Mucosa of stomach (tissue), 1 donor: ENCODE results near the gene TRIM63.

ENCODE experiments used
- H3K27me3 ChIP-seq: one replicate; pipeline ENCODE4 v1.7.0; 2013; ENCODE audit warnings: mild to moderate bottlenecking, low read length; ENCODE audit not compliant: control insufficient read depth, insufficient read depth
- H3K36me3 ChIP-seq: one replicate; pipeline ENCODE4 v1.7.0; 2013; ENCODE audit warnings: low read length; ENCODE audit not compliant: control insufficient read depth, insufficient read depth
- H3K4me1 ChIP-seq: one replicate; pipeline ENCODE4 v1.7.0; 2013; ENCODE audit warnings: mild to moderate bottlenecking, low read length; ENCODE audit not compliant: control insufficient read depth, insufficient read depth
- H3K4me3 ChIP-seq: one replicate; pipeline ENCODE4 v1.7.0; 2013; ENCODE audit warnings: low read length
- H3K9ac ChIP-seq: one replicate; pipeline ENCODE4 v1.7.0; 2013; ENCODE audit warnings: mild to moderate bottlenecking, low read length, moderate library complexity
- H3K9me3 ChIP-seq: one replicate; pipeline ENCODE4 v1.7.0; 2013; ENCODE audit warnings: mild to moderate bottlenecking, low read length, moderate library complexity; ENCODE audit not compliant: control insufficient read depth
- donor health status: Pancreatic carcinoma.

The TRIM63 gene

GRCh38 chr1:26082020-26082350 is 14.6 kb upstream of the TRIM63 start:
- Histone ChIP-seq H3K36me3 (no peaks in the 10 kb centered on the region), H3K9me3 (no peaks in the 10 kb centered on the region), H3K9ac (no peak overlapping the region), H3K4me3 (no peak overlapping the region), H3K4me1 (peaks cover 15% of the 10 kb centered on the region), H3K27me3 (no peaks in the 10 kb centered on the region)

GRCh38 chr1:26081267-26082019 is 14.0 kb upstream of the TRIM63 start:
- no peaks in the 10 kb centered on the region for H3K36me3 ChIP-seq
- peaks cover 15% of the 10 kb centered on the region for H3K4me1 ChIP-seq
- no peaks in the 10 kb centered on the region for H3K9me3 ChIP-seq
- H3K9ac ChIP-seq = no peak overlapping the region
- no peaks in the 10 kb centered on the region for H3K27me3 ChIP-seq
- H3K4me3 ChIP-seq = no peak overlapping the region

- peaks cover 26% of the 10 kb centered on the region for H3K4me1 ChIP-seq
- no peak overlapping the region for H3K9ac ChIP-seq
- H3K36me3 ChIP-seq = no peaks in the 10 kb centered on the region
- no peaks in the 10 kb centered on the region for H3K9me3 ChIP-seq
- H3K4me3 ChIP-seq = no peak overlapping the region
- no peaks in the 10 kb centered on the region for H3K27me3 ChIP-seq
These were observed 12.8 kb upstream of the TRIM63 start for GRCh38 chr1:26079960-26080814.

GRCh38 chr1:26079178-26079563 is 11.7 kb upstream of the TRIM63 start:
- no peaks in the 10 kb centered on the region for H3K36me3 ChIP-seq
- H3K9me3 ChIP-seq = no peaks in the 10 kb centered on the region
- H3K9ac ChIP-seq = no peak overlapping the region
- H3K4me3 ChIP-seq = no peak overlapping the region
- no peaks in the 10 kb centered on the region for H3K27me3 ChIP-seq
- peaks cover 26% of the 10 kb centered on the region for H3K4me1 ChIP-seq

GRCh38 chr1:26078286-26079177 is 11.1 kb upstream of the TRIM63 start:
- H3K4me1 ChIP-seq = peaks cover 26% of the 10 kb centered on the region
- no peak overlapping the region for H3K4me3 ChIP-seq
- no peaks in the 10 kb centered on the region for H3K36me3 ChIP-seq
- no peak overlapping the region for H3K9ac ChIP-seq
- H3K27me3 ChIP-seq = no peaks in the 10 kb centered on the region
- H3K9me3 ChIP-seq = no peaks in the 10 kb centered on the region

GRCh38 chr1:26077524-26077923 is 10.1 kb upstream of the TRIM63 start:
- H3K9ac ChIP-seq = no peak overlapping the region
- H3K27me3 ChIP-seq = no peaks in the 10 kb centered on the region
- H3K36me3 ChIP-seq = no peaks in the 10 kb centered on the region
- no peak overlapping the region for H3K4me3 ChIP-seq
- peaks cover 26% of the 10 kb centered on the region for H3K4me1 ChIP-seq
- no peaks in the 10 kb centered on the region for H3K9me3 ChIP-seq

- Histone ChIP-seq H3K27me3 (no peaks in the 10 kb centered on the region), H3K4me3 (no peak overlapping the region)
These were observed 8.2 kb upstream of the TRIM63 start for GRCh38 chr1:26075421-26076144.

GRCh38 chr1:26072305-26072704 is 4.9 kb upstream of the TRIM63 start:
- H3K27me3 ChIP-seq = no peaks in the 10 kb centered on the region
- no peak overlapping the region for H3K9ac ChIP-seq
- no peak overlapping the region for H3K4me3 ChIP-seq
- no peaks in the 10 kb centered on the region for H3K36me3 ChIP-seq
- no peaks in the 10 kb centered on the region for H3K9me3 ChIP-seq
- H3K4me1 ChIP-seq = peaks cover 13% of the 10 kb centered on the region

More at GRCh38 chr1:26075421-26076144, 8.2 kb upstream of the TRIM63 start:
- Histone ChIP-seq H3K9ac (no peak overlapping the region), H3K4me1 (peaks cover 26% of the 10 kb centered on the region), H3K9me3 (no peaks in the 10 kb centered on the region), H3K36me3 (no peaks in the 10 kb centered on the region)

GRCh38 chr1:26070963-26071342 is 3.5 kb upstream of the TRIM63 start:
- Histone ChIP-seq H3K9ac (no peak overlapping the region), H3K9me3 (no peaks in the 10 kb centered on the region), H3K27me3 (no peaks in the 10 kb centered on the region), H3K36me3 (no peaks in the 10 kb centered on the region), H3K4me1 (peaks cover 18% of the 10 kb centered on the region), H3K4me3 (no peak overlapping the region)

GRCh38 chr1:26070296-26070962 is 3.0 kb upstream of the TRIM63 start:
- no peaks in the 10 kb centered on the region for H3K27me3 ChIP-seq
- H3K4me3 ChIP-seq = no peak overlapping the region
- no peaks in the 10 kb centered on the region for H3K9me3 ChIP-seq
- H3K36me3 ChIP-seq = no peaks in the 10 kb centered on the region
- H3K4me1 ChIP-seq = peaks cover 12% of the 10 kb centered on the region
- H3K9ac ChIP-seq = no peak overlapping the region

GRCh38 chr1:26069941-26070295 is 2.5 kb upstream of the TRIM63 start:
- Histone ChIP-seq H3K27me3 (no peaks in the 10 kb centered on the region), H3K9me3 (no peaks in the 10 kb centered on the region), H3K9ac (no peak overlapping the region), H3K4me1 (peaks cover 10% of the 10 kb centered on the region), H3K4me3 (no peak overlapping the region), H3K36me3 (no peaks in the 10 kb centered on the region)
